HEK293T (cell line): ENCODE results near the gene CARD14.

Experiments
- CTCF ChIA-PET: fragments of 350-600 bp; formaldehyde crosslinking; extraction: SDS; loops from one replicate; lab custom pipeline; 2021; ENCODE audit warnings: antibody characterized with exemption, inconsistent platforms; lab: Yijun Ruan, JAX
- POLR2A ChIA-PET: fragments of 350-600 bp; formaldehyde crosslinking; extraction: SDS; loops from one replicate; lab custom pipeline; 2020; ENCODE audit warnings: antibody characterized with exemption, inconsistent platforms; lab: Yijun Ruan, JAX
- DNase-seq: peaks from one replicate; pipeline ENCODE4 v3.0.0; 2012; ENCODE audit warnings: mixed read lengths; ENCODE audit errors: extremely low spot score
- ARNT ChIP-seq: fragments of 450-650 bp; IDR thresholded peaks from 2 replicates; pipeline ENCODE4 v1.6.1; 2017; ENCODE audit warnings: mild to moderate bottlenecking
- BHLHE40 ChIP-seq: fragments of 450-650 bp; IDR thresholded peaks from 2 replicates; pipeline ENCODE4 v1.6.1; 2016; ENCODE audit warnings: mild to moderate bottlenecking, moderate library complexity, borderline replicate concordance
- CTBP1 ChIP-seq: fragments of 450-650 bp; IDR thresholded peaks from 2 replicates; pipeline ENCODE4 v1.6.1; 2016; ENCODE audit warnings: borderline replicate concordance
- ELF4 ChIP-seq: fragments of 450-650 bp; IDR thresholded peaks from 2 replicates; pipeline ENCODE4 v1.6.1; 2017; ENCODE audit warnings: antibody characterized with exemption
- FOXA1 ChIP-seq: fragments of 450-650 bp; IDR thresholded peaks from 2 replicates; pipeline ENCODE4 v1.6.1; 2016; ENCODE audit warnings: mild to moderate bottlenecking
- FOXK2 ChIP-seq: fragments of 450-650 bp; IDR thresholded peaks from 2 replicates; pipeline ENCODE4 v1.6.1; 2016; ENCODE audit warnings: mild to moderate bottlenecking
- FOXM1 ChIP-seq: fragments of 450-650 bp; IDR thresholded peaks from 2 replicates; pipeline ENCODE4 v1.6.1; 2017; ENCODE audit warnings: mild to moderate bottlenecking, borderline replicate concordance
- HDGF ChIP-seq: fragments of 450-650 bp; IDR thresholded peaks from 2 replicates; pipeline ENCODE4 v1.6.1; 2017; ENCODE audit warnings: antibody characterized with exemption, borderline replicate concordance
- L3MBTL2 ChIP-seq: fragments of 450-650 bp; conservative IDR thresholded peaks from 2 replicates; pipeline ENCODE4 v1.6.1; 2016; ENCODE audit warnings: mild to moderate bottlenecking
- LEF1 ChIP-seq: fragments of 450-650 bp; IDR thresholded peaks from 2 replicates; pipeline ENCODE4 v1.6.1; 2017; ENCODE audit warnings: mild to moderate bottlenecking, borderline replicate concordance
- NFRKB ChIP-seq: fragments of 450-650 bp; IDR thresholded peaks from 2 replicates; pipeline ENCODE4 v1.6.1; 2016; ENCODE audit warnings: mild to moderate bottlenecking, moderate library complexity
- SP1 ChIP-seq: fragments of 450-650 bp; IDR thresholded peaks from 2 replicates; pipeline ENCODE4 v1.6.1; 2017
- SUZ12 ChIP-seq: fragments of 450-650 bp; IDR thresholded peaks from 2 replicates; pipeline ENCODE4 v1.6.1; 2016; ENCODE audit warnings: mild to moderate bottlenecking
- TARDBP ChIP-seq: fragments of 450-650 bp; IDR thresholded peaks from 2 replicates; pipeline ENCODE4 v1.6.1; 2016
- ZNF384 ChIP-seq: fragments of 450-650 bp; IDR thresholded peaks from 2 replicates; pipeline ENCODE4 v1.6.1; 2016
- TF ChIP-seq, protein P1 (sequence below): fragments of 450-650 bp; IDR thresholded peaks from 2 replicates; pipeline ENCODE4 v1.6.1; 2016

The CARD14 gene

DNA sequence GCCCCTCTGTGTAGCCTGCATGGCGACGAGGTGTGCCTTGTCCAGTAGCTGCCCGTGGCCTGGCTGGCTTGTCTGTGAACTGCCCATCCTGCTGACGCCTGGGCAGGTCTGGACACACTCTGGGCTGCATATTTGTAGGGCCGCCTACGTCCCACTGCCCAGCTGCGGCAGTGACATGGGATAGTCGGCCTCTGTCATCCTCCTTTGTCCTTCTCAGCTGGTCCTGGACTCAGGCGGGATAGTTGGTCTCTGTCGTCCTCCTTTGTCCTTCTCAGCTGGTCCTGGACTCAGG, 14.5 kb downstream of the CARD14 start:
- ChIA-PET POLR2A (interaction anchor here (0.9 to 1.6 kb wide), 2 partner anchors 13 to 36 kb away, joined by 3 to 4 read pairs; partner anchors contain the start of genes SGSH and SLC26A11), CTCF (interaction anchor here (1.2 kb wide), 1 partner anchor 11 kb away, joined by 3 read pairs; no protein-coding TSS in a partner anchor)
- DNase-seq = no peak
- TF ChIP-seq ZNF384 (no peak), L3MBTL2 (no peak), NFRKB (no peak), SP1 (no peak), FOXA1 (no peak), ELF4 (no peak), SUZ12 (no peak), BHLHE40 (no peak), LEF1 (no peak), ARNT (no peak), CTBP1 (no peak), FOXM1 (no peak), HDGF (no peak), TARDBP (no peak), FOXK2 (no peak)
- TF ChIP-seq, protein P1, sequence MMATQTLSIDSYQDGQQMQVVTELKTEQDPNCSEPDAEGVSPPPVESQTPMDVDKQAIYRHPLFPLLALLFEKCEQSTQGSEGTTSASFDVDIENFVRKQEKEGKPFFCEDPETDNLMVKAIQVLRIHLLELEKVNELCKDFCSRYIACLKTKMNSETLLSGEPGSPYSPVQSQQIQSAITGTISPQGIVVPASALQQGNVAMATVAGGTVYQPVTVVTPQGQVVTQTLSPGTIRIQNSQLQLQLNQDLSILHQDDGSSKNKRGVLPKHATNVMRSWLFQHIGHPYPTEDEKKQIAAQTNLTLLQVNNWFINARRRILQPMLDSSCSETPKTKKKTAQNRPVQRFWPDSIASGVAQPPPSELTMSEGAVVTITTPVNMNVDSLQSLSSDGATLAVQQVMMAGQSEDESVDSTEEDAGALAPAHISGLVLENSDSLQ = no peak

DNA sequence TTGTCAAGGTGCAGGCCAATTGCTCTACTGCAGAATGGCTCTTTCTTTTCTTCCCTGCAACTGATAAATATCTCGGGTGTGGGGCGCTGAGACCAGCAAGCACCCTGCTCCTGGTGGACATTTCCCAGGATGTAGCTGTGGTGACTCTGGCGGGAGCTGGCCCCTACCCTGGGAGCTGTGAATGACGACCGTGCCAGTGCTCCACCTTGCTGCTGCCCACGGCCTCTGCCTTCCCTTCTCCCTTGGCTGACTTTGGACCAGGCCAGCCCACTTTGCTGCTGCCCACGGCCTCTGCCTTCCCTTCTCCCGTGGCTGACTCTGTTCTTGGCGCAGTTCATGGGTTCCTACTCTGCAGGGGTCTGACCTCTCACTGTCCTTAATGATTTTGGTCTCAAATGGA, 16.1 kb downstream of the CARD14 start:
- CTCF ChIA-PET = no interaction called here
- POLR2A ChIA-PET = no interaction called here
- no peak for DNase-seq
- no peak for TF ChIP-seq FOXA1
- TF ChIP-seq BHLHE40 = no peak
- no peak for TF ChIP-seq TARDBP
- TF ChIP-seq FOXK2 = no peak
- no peak for TF ChIP-seq HDGF
- TF ChIP-seq, protein P1 = no peak

DNA sequence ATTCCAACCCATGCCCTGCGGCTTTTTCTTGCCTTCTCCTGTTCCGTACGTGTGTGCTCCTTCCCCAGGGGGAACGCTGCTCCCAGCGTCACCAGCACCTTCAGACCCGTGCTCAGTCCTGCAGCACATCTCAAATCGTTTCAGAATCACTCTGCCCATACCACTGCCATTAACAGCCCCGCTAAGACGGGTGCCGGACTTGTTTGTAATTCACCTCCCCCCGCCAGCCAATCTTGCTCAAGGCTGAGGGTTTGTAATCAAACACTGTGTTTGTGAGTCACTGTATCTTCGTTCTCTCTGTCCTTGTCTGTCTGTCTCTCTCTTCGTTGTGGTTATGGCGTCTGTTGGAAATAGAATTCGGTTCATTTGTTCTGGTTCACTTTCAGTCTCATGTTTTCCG, 17.3 kb downstream of the CARD14 start:
- CTCF ChIA-PET = no interaction called here
- TF ChIP-seq HDGF (no peak), ZNF384 (no peak), FOXM1 (no peak), BHLHE40 (no peak), FOXA1 (no peak)
- POLR2A ChIA-PET = no interaction called here
- no peak for DNase-seq

DNA sequence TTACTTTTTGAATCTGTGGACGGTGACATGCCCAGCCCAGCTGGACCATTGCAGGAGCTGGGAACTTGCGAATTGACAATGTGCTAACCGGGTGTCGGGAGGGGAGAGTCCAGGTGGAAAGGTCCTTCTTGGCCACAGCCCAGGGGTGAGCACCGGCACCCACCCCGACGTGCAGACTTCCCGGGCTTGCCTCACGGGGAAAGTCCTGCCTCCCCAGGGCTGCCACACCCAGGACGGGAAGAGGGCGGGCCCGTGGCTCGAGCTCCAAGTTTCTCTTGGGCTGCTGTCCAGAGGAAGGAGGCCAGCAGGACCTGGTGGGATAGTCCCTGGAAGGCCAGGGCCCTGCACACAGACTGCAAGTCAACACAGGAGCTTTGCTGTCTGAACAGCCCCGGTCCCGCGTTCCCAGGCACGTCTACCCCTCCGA, 17.7 kb downstream of the CARD14 start:
- no peak for DNase-seq
- ChIA-PET CTCF (interaction anchor here (1.3 kb wide), 1 partner anchor 86 kb away, joined by 3 read pairs; the partner anchor contains the start of gene GAA), POLR2A (no interaction called here)
- TF ChIP-seq, protein P1 = no peak
- TF ChIP-seq CTBP1 (no peak), TARDBP (no peak), SUZ12 (no peak), LEF1 (no peak), ELF4 (no peak)

DNA sequence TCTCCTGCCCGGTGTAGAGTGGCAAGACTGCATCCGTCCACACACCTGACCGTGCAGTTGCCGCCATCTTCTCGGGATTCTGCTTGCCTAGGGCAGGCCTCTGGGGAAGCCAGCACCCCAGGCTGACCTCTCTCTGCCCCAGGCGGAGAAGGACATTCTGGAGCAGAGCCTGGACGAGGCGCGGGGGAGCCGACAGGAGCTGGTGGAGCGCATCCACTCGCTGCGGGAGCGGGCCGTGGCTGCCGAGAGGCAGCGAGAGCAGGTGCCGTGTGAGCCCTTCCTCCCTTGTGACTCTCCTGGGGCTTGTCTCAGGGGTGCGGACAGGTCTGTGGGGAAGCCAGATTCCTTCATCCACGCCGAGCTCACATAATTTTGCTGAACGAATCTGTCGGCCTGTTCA, 19.8 kb downstream of the CARD14 start:
- TF ChIP-seq, protein P1 = no peak
- TF ChIP-seq ELF4 (no peak), NFRKB (no peak), CTBP1 (no peak), L3MBTL2 (no peak), SP1 (no peak), BHLHE40 (no peak)
- ChIA-PET POLR2A (no interaction called here), CTCF (no interaction called here)
- no peak for DNase-seq

DNA sequence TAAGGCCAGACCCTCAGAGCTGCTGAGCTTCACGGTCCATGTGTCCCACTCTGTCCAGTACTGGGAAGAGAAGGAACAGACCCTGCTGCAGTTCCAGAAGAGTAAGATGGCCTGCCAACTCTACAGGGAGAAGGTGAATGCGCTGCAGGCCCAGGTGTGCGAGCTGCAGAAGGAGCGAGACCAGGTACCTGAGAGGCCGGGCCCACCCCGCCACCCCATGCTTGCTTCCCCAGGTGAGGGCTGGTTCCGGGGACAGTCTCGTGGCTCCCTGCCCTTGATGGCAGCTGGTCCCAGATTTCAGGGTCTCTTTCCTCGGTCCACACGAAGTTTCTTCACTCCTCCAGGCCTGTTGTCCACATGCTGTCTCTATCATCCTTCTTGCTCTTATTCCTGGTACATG, 20.9 kb downstream of the CARD14 start:
- no peak for DNase-seq
- TF ChIP-seq FOXM1 = no peak
- no peak for TF ChIP-seq FOXA1
- no peak for TF ChIP-seq LEF1
- no peak for TF ChIP-seq BHLHE40
- TF ChIP-seq L3MBTL2 = no peak
- TF ChIP-seq SP1 = no peak
- TF ChIP-seq SUZ12 = no peak
- no peak for TF ChIP-seq FOXK2
- TF ChIP-seq ELF4 = no peak
- TF ChIP-seq, protein P1 = no peak
- TF ChIP-seq CTBP1 = no peak
- no peak for TF ChIP-seq ARNT
- no peak for TF ChIP-seq NFRKB
- no peak for TF ChIP-seq TARDBP
- POLR2A ChIA-PET = interaction anchor here (1.2 kb wide), 1 partner anchor 90 kb away, joined by 3 read pairs; the partner anchor contains the start of gene GAA
- CTCF ChIA-PET = interaction anchor here (0.6 kb wide), 1 partner anchor 8 kb away, joined by 4 read pairs; no protein-coding TSS in a partner anchor
